ENCODE measurements around the gene SUSD1.
A peak's percentile ranks its signal among the peaks of the same experiment; 100 is the strongest.

The SUSD1 gene

GRCh38 chr9:112050544-112051475, 124.3 kb downstream of the SUSD1 start:
- Histone ChIP-seq H3K4me1 (ENCODE audit: control insufficient read depth, insufficient read depth, low read length) (peaks cover 20% of the 10 kb centered on the region), H3K27ac (ENCODE audit: low read length) (peak overlapping the region; percentile 24), H3K9ac (ENCODE audit: low read length in 2 of 2) (no peak overlapping the region), H3K9me3 (ENCODE audit: control insufficient read depth in 2 of 2, low read length in 2 of 2) (no peaks in the 10 kb centered on the region), H3K27me3 (ENCODE audit: control insufficient read depth in 1 of 2, insufficient read depth in 2 of 2, low read length in 2 of 2) (no peaks in the 10 kb centered on the region), H3K36me3 (ENCODE audit: control insufficient read depth in 2 of 2, insufficient read depth in 2 of 2, low read length in 2 of 2) (no peaks in the 10 kb centered on the region), H3K4me3 (ENCODE audit: low read length in 2 of 2) (peak overlapping the region in 1 of 2 donors; percentile 40)

- H3K9ac ChIP-seq (ENCODE audit: low read length in 2 of 2), result no peak overlapping the region
- H3K9me3 ChIP-seq (ENCODE audit: control insufficient read depth in 2 of 2, low read length in 2 of 2), result no peaks in the 10 kb centered on the region
- H3K27me3 ChIP-seq (ENCODE audit: control insufficient read depth in 1 of 2, insufficient read depth in 2 of 2, low read length in 2 of 2), result no peaks in the 10 kb centered on the region
- H3K4me3 ChIP-seq (ENCODE audit: low read length in 2 of 2), result peak overlapping the region in 1 of 2 donors; percentile 40
- peaks cover 20% of the 10 kb centered on the region for H3K4me1 ChIP-seq (ENCODE audit: control insufficient read depth, insufficient read depth, low read length)
- no peaks in the 10 kb centered on the region for H3K36me3 ChIP-seq (ENCODE audit: control insufficient read depth in 2 of 2, insufficient read depth in 2 of 2, low read length in 2 of 2)
- H3K27ac ChIP-seq (ENCODE audit: low read length), result peak overlapping the region; percentile 24
Observed at GRCh38 chr9:112049811-112050516, 125.1 kb downstream of the SUSD1 start.

- Histone ChIP-seq H3K4me1 (ENCODE audit: control insufficient read depth, insufficient read depth, low read length) (peaks cover 20% of the 10 kb centered on the region), H3K9ac (ENCODE audit: low read length in 2 of 2) (no peak overlapping the region), H3K27ac (ENCODE audit: low read length) (peak overlapping the region; percentile 24), H3K4me3 (ENCODE audit: low read length in 2 of 2) (no peak overlapping the region), H3K36me3 (ENCODE audit: control insufficient read depth in 2 of 2, insufficient read depth in 2 of 2, low read length in 2 of 2) (no peaks in the 10 kb centered on the region), H3K27me3 (ENCODE audit: control insufficient read depth in 1 of 2, insufficient read depth in 2 of 2, low read length in 2 of 2) (no peaks in the 10 kb centered on the region), H3K9me3 (ENCODE audit: control insufficient read depth in 2 of 2, low read length in 2 of 2) (no peaks in the 10 kb centered on the region)
Observed at GRCh38 chr9:112048924-112049691, 126.0 kb downstream of the SUSD1 start.

- Histone ChIP-seq H3K9ac (ENCODE audit: low read length in 2 of 2) (no peak overlapping the region), H3K9me3 (ENCODE audit: control insufficient read depth in 2 of 2, low read length in 2 of 2) (no peaks in the 10 kb centered on the region), H3K36me3 (ENCODE audit: control insufficient read depth in 2 of 2, insufficient read depth in 2 of 2, low read length in 2 of 2) (no peaks in the 10 kb centered on the region), H3K27ac (ENCODE audit: low read length) (no peak overlapping the region), H3K4me3 (ENCODE audit: low read length in 2 of 2) (no peak overlapping the region), H3K27me3 (ENCODE audit: control insufficient read depth in 1 of 2, insufficient read depth in 2 of 2, low read length in 2 of 2) (no peaks in the 10 kb centered on the region), H3K4me1 (ENCODE audit: control insufficient read depth, insufficient read depth, low read length) (peaks cover 20% of the 10 kb centered on the region)
Observed at GRCh38 chr9:112047538-112048066, 127.5 kb downstream of the SUSD1 start.

GRCh38 chr9:112046181-112046580, 128.9 kb downstream of the SUSD1 start:
- Histone ChIP-seq H3K9ac (ENCODE audit: low read length in 2 of 2) (no peak overlapping the region), H3K4me3 (ENCODE audit: low read length in 2 of 2) (no peak overlapping the region), H3K36me3 (ENCODE audit: control insufficient read depth in 2 of 2, insufficient read depth in 2 of 2, low read length in 2 of 2) (no peaks in the 10 kb centered on the region), H3K9me3 (ENCODE audit: control insufficient read depth in 2 of 2, low read length in 2 of 2) (no peaks in the 10 kb centered on the region), H3K27me3 (ENCODE audit: control insufficient read depth in 1 of 2, insufficient read depth in 2 of 2, low read length in 2 of 2) (no peaks in the 10 kb centered on the region), H3K27ac (ENCODE audit: low read length) (no peak overlapping the region), H3K4me1 (ENCODE audit: control insufficient read depth, insufficient read depth, low read length) (peaks cover 20% of the 10 kb centered on the region)

DNA sequence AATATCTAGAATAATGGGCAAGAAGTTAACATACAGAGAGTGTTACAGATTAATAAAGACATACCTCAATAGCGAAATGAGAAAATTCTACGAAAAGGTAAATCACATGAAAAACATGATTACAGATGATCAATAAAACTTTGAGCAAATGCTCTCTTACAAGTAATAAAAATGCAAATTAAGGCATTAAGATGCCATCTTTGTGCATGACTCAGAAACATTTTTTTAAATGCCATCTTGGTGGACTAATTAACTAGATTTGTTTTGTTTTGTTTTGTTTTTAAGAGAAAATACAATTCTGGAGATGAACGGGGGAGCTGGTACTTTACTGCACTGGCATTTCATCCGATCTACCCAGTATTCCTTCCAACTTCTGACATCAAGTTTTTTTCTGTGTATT, 130.2 kb downstream of the SUSD1 start:
- no peak overlapping the region for H3K4me3 ChIP-seq (ENCODE audit: low read length in 2 of 2)
- H3K9ac ChIP-seq (ENCODE audit: low read length in 2 of 2), result no peak overlapping the region
- peaks cover 11% of the 10 kb centered on the region for H3K4me1 ChIP-seq (ENCODE audit: control insufficient read depth, insufficient read depth, low read length)
- no peaks in the 10 kb centered on the region for H3K27me3 ChIP-seq (ENCODE audit: control insufficient read depth in 1 of 2, insufficient read depth in 2 of 2, low read length in 2 of 2)
- no peak overlapping the region for H3K27ac ChIP-seq (ENCODE audit: low read length)
- H3K9me3 ChIP-seq (ENCODE audit: control insufficient read depth in 2 of 2, low read length in 2 of 2), result no peaks in the 10 kb centered on the region
- no peaks in the 10 kb centered on the region for H3K36me3 ChIP-seq (ENCODE audit: control insufficient read depth in 2 of 2, insufficient read depth in 2 of 2, low read length in 2 of 2)

DNA sequence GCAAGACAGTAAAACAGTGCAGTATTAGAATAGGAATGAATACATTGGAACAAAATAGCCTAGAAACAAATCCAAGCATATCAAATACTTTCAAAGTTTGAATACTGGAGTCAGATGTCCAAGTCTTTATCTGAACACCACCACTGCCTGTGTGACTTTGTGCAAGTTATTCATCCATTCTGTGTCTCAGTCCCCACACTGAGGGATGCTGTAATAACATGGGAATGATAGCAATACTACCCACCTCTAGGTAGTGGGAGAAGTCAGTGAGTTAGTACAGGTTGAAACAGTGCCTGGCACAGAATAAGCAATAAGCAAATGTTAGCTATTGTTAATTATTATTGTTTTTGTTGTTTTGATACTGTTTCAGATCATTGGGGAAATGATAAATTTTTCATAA, 130.9 kb downstream of the SUSD1 start:
- Histone ChIP-seq H3K27me3 (ENCODE audit: control insufficient read depth in 1 of 2, insufficient read depth in 2 of 2, low read length in 2 of 2) (no peaks in the 10 kb centered on the region), H3K27ac (ENCODE audit: low read length) (no peak overlapping the region), H3K4me1 (ENCODE audit: control insufficient read depth, insufficient read depth, low read length) (peaks cover 4% of the 10 kb centered on the region), H3K9ac (ENCODE audit: low read length in 2 of 2) (no peak overlapping the region), H3K36me3 (ENCODE audit: control insufficient read depth in 2 of 2, insufficient read depth in 2 of 2, low read length in 2 of 2) (no peaks in the 10 kb centered on the region), H3K9me3 (ENCODE audit: control insufficient read depth in 2 of 2, low read length in 2 of 2) (no peaks in the 10 kb centered on the region), H3K4me3 (ENCODE audit: low read length in 2 of 2) (no peak overlapping the region)

- Histone ChIP-seq H3K27ac (ENCODE audit: low read length) (no peak overlapping the region), H3K9ac (ENCODE audit: low read length in 2 of 2) (no peak overlapping the region), H3K4me1 (ENCODE audit: control insufficient read depth, insufficient read depth, low read length) (no peaks in the 10 kb centered on the region), H3K9me3 (ENCODE audit: control insufficient read depth in 2 of 2, low read length in 2 of 2) (no peaks in the 10 kb centered on the region), H3K4me3 (ENCODE audit: low read length in 2 of 2) (no peak overlapping the region), H3K36me3 (ENCODE audit: control insufficient read depth in 2 of 2, insufficient read depth in 2 of 2, low read length in 2 of 2) (no peaks in the 10 kb centered on the region), H3K27me3 (ENCODE audit: control insufficient read depth in 1 of 2, insufficient read depth in 2 of 2, low read length in 2 of 2) (no peaks in the 10 kb centered on the region)
Observed at GRCh38 chr9:112043423-112043822, 131.7 kb downstream of the SUSD1 start.

- Histone ChIP-seq H3K36me3 (ENCODE audit: control insufficient read depth in 2 of 2, insufficient read depth in 2 of 2, low read length in 2 of 2) (no peaks in the 10 kb centered on the region), H3K27me3 (ENCODE audit: control insufficient read depth in 1 of 2, insufficient read depth in 2 of 2, low read length in 2 of 2) (no peaks in the 10 kb centered on the region), H3K9me3 (ENCODE audit: control insufficient read depth in 2 of 2, low read length in 2 of 2) (no peaks in the 10 kb centered on the region), H3K27ac (ENCODE audit: low read length) (no peak overlapping the region), H3K9ac (ENCODE audit: low read length in 2 of 2) (no peak overlapping the region), H3K4me1 (ENCODE audit: control insufficient read depth, insufficient read depth, low read length) (no peaks in the 10 kb centered on the region), H3K4me3 (ENCODE audit: low read length in 2 of 2) (no peak overlapping the region)
Observed at GRCh38 chr9:112042769-112043168, 132.3 kb downstream of the SUSD1 start.

GRCh38 chr9:112042244-112042638, 132.9 kb downstream of the SUSD1 start:
- Histone ChIP-seq H3K4me3 (ENCODE audit: low read length in 2 of 2) (no peak overlapping the region), H3K36me3 (ENCODE audit: control insufficient read depth in 2 of 2, insufficient read depth in 2 of 2, low read length in 2 of 2) (no peaks in the 10 kb centered on the region), H3K27ac (ENCODE audit: low read length) (no peak overlapping the region), H3K9me3 (ENCODE audit: control insufficient read depth in 2 of 2, low read length in 2 of 2) (no peaks in the 10 kb centered on the region), H3K9ac (ENCODE audit: low read length in 2 of 2) (no peak overlapping the region), H3K27me3 (ENCODE audit: control insufficient read depth in 1 of 2, insufficient read depth in 2 of 2, low read length in 2 of 2) (no peaks in the 10 kb centered on the region), H3K4me1 (ENCODE audit: control insufficient read depth, insufficient read depth, low read length) (no peaks in the 10 kb centered on the region)
